Loucy (cell line): Measurements from ENCODE around the gene AIMP1.

Experiments used
- EZH2phosphoT487 ChIP-seq: fragments of 200-600 bp; IDR thresholded peaks from 2 replicates; pipeline ENCODE4 v1.6.1; 2018; ENCODE audit warnings: antibody characterized with exemption, mild to moderate bottlenecking, moderate library complexity, borderline replicate concordance
- TF ChIP-seq, protein P1 (sequence below): fragments of 200-600 bp; sonication (generic); conservative IDR thresholded peaks from 2 replicates; pipeline ENCODE4 v1.5.1; 2014; ENCODE audit warnings: mild to moderate bottlenecking, antibody characterized with exemption, low read length

DNA sequence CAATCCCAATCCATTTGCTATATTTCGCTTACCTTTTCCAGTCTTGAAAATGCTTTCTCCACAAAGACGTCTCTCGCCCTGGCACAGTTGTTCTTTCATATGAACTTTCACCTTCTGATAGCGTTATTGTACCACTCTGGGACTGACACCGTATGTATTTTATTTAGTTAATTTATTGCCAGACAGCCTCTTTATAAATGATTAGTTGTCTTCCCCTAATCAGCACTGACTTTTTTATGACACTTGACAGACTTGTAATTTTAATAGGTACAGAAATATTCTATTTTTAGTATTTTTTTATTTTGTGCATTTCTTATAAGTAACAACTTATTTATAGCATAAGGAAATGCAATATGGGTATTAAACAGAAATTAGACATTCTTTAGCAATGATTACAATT lies 52.3 kb downstream of the AIMP1 start, which contains the start of gene GIMD1:
- TF ChIP-seq, protein P1, sequence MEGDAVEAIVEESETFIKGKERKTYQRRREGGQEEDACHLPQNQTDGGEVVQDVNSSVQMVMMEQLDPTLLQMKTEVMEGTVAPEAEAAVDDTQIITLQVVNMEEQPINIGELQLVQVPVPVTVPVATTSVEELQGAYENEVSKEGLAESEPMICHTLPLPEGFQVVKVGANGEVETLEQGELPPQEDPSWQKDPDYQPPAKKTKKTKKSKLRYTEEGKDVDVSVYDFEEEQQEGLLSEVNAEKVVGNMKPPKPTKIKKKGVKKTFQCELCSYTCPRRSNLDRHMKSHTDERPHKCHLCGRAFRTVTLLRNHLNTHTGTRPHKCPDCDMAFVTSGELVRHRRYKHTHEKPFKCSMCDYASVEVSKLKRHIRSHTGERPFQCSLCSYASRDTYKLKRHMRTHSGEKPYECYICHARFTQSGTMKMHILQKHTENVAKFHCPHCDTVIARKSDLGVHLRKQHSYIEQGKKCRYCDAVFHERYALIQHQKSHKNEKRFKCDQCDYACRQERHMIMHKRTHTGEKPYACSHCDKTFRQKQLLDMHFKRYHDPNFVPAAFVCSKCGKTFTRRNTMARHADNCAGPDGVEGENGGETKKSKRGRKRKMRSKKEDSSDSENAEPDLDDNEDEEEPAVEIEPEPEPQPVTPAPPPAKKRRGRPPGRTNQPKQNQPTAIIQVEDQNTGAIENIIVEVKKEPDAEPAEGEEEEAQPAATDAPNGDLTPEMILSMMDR, result no peak
- no peak for TF ChIP-seq EZH2phosphoT487
